ENCODE measurements around the gene HPS3.

DNA sequence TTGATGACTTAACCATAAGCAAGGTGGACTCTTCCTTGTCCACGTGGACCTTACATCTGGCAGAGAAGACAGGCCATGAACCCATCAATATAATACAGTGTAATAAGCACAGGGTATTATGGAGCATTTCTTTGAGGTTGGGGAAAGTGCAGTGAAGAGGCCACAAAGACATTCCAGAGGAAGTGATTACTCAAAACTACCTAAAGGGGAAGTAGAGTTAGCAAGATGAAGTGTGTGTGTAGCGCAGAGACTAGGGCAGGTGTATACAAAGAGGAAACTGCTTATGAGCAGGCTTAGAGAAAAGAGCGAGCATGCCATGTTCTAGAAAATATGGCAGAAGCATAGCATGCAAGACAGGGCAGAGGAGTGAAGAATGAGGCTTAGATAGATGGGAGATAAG lies 74.3 kb downstream of the HPS3 start:
- TF ChIP-seq, protein P1, sequence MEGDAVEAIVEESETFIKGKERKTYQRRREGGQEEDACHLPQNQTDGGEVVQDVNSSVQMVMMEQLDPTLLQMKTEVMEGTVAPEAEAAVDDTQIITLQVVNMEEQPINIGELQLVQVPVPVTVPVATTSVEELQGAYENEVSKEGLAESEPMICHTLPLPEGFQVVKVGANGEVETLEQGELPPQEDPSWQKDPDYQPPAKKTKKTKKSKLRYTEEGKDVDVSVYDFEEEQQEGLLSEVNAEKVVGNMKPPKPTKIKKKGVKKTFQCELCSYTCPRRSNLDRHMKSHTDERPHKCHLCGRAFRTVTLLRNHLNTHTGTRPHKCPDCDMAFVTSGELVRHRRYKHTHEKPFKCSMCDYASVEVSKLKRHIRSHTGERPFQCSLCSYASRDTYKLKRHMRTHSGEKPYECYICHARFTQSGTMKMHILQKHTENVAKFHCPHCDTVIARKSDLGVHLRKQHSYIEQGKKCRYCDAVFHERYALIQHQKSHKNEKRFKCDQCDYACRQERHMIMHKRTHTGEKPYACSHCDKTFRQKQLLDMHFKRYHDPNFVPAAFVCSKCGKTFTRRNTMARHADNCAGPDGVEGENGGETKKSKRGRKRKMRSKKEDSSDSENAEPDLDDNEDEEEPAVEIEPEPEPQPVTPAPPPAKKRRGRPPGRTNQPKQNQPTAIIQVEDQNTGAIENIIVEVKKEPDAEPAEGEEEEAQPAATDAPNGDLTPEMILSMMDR (IDR thresholded peaks at IDR 0.05; ENCODE audit: low read depth, low read length, missing input control), result no peak
- TF ChIP-seq JUND (IDR thresholded peaks at IDR 0.05), result no peak
- no peak for TF ChIP-seq YY1 (IDR thresholded peaks at IDR 0.05)
- TF ChIP-seq RAD21 (IDR thresholded peaks at IDR 0.05), result no peak
